ENCODE data around the gene C1orf21.

DNA sequence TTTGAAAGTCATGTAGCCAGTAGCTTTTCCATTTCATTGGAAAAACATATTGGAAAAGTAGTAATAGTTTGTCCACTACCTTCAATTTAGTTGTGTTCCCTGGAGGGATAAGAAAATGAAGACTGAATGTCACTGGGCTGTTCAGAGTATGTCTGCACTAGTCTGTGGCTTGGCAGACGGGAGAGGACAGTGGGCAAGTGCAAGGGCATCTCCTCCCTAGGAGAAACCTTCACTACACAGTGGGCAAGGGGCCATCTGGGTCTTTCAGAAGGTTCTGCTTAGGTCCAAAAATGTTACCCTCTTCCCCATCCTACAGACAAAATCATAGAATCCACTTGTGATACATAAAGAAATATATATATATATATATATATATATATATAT lies 118.1 kb downstream of the C1orf21 start:
- TF ChIP-seq, protein P1, sequence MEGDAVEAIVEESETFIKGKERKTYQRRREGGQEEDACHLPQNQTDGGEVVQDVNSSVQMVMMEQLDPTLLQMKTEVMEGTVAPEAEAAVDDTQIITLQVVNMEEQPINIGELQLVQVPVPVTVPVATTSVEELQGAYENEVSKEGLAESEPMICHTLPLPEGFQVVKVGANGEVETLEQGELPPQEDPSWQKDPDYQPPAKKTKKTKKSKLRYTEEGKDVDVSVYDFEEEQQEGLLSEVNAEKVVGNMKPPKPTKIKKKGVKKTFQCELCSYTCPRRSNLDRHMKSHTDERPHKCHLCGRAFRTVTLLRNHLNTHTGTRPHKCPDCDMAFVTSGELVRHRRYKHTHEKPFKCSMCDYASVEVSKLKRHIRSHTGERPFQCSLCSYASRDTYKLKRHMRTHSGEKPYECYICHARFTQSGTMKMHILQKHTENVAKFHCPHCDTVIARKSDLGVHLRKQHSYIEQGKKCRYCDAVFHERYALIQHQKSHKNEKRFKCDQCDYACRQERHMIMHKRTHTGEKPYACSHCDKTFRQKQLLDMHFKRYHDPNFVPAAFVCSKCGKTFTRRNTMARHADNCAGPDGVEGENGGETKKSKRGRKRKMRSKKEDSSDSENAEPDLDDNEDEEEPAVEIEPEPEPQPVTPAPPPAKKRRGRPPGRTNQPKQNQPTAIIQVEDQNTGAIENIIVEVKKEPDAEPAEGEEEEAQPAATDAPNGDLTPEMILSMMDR (IDR thresholded peaks at IDR 0.05 in 8 of 11, conservative IDR thresholded peaks at IDR 0.05 in 3 of 11), result no peak
- TF ChIP-seq POLR2AphosphoS5 (IDR thresholded peaks at IDR 0.05) (no peak), POLR2A (IDR thresholded peaks at IDR 0.05) (no peak)
